Gastrocnemius medialis (tissue), 4 donors: Measurements from ENCODE around the gene PTK7.

Source experiments
- POLR2A ChIP-seq, 2 donors: fragments of 450-650 bp; IDR thresholded peaks; one replicate each; pipeline ENCODE4 v1.6.1; 2017; ENCODE audit warnings: antibody characterized with exemption in 2 of 2, mild to moderate bottlenecking in 2 of 2, moderate library complexity in 2 of 2
- TF ChIP-seq, protein P1 (sequence below), 5 experiments: fragments of 450-650 bp in 3 of 5; fragments of 200-600 bp in 2 of 5; sonication (generic) in 2 of 5; IDR thresholded peaks in 4 of 5; conservative IDR thresholded peaks in 1 of 5; 1 replicate in 4 of 5; 2 replicates in 1 of 5; pipeline ENCODE4 v1.5.1; 2016 to 2019; ENCODE audit warnings: antibody characterized with exemption in 5 of 5, mild to moderate bottlenecking in 3 of 5, moderate library complexity in 3 of 5

DNA sequence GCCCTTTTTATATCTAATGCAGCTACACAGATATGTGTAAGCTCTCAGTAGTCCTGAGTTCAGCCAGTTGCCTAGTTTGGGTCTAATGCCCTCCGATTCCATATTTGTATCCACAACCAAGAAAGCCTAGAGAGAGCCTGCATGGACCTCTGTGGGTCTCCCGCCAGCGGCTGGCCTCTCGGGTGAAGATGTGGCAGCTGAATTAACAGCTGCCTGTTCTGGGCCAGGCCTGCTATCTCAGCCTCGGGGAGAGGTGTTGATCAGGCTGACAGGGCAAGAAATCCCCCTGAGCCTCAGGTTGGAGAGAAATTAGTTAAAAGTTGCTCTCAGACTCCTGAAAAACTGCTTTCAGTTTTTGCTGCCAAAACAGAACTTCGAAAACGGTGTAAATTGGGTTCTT is 19.8 kb downstream of the PTK7 start:
- no peak for TF ChIP-seq POLR2A (IDR thresholded peaks at IDR 0.05)
- TF ChIP-seq, protein P1, sequence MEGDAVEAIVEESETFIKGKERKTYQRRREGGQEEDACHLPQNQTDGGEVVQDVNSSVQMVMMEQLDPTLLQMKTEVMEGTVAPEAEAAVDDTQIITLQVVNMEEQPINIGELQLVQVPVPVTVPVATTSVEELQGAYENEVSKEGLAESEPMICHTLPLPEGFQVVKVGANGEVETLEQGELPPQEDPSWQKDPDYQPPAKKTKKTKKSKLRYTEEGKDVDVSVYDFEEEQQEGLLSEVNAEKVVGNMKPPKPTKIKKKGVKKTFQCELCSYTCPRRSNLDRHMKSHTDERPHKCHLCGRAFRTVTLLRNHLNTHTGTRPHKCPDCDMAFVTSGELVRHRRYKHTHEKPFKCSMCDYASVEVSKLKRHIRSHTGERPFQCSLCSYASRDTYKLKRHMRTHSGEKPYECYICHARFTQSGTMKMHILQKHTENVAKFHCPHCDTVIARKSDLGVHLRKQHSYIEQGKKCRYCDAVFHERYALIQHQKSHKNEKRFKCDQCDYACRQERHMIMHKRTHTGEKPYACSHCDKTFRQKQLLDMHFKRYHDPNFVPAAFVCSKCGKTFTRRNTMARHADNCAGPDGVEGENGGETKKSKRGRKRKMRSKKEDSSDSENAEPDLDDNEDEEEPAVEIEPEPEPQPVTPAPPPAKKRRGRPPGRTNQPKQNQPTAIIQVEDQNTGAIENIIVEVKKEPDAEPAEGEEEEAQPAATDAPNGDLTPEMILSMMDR (IDR thresholded peaks at IDR 0.05 in 4 of 5, conservative IDR thresholded peaks at IDR 0.05 in 1 of 5): no peak
